Measurements from ENCODE around the gene ZNF606.

DNA sequence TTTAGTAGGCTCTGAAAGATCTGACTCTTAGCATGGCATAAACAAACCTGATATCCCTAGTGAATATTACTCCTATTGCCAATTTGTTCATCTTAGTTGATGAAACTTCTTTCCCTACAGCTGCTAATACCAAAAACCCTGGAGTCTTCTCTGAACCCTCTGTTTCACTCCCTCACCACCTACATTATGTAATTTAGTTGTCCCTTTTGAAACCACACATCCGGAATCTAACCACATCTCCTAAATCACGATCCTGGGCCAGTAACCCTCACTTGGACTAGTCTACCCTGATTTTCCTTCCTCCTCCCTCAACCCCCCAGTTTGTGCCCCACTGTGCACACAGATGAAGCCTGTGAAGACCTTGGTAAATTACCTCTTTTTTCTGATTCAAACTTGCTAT is 56.3 kb downstream of the ZNF606 start:
- TF ChIP-seq, protein P1, sequence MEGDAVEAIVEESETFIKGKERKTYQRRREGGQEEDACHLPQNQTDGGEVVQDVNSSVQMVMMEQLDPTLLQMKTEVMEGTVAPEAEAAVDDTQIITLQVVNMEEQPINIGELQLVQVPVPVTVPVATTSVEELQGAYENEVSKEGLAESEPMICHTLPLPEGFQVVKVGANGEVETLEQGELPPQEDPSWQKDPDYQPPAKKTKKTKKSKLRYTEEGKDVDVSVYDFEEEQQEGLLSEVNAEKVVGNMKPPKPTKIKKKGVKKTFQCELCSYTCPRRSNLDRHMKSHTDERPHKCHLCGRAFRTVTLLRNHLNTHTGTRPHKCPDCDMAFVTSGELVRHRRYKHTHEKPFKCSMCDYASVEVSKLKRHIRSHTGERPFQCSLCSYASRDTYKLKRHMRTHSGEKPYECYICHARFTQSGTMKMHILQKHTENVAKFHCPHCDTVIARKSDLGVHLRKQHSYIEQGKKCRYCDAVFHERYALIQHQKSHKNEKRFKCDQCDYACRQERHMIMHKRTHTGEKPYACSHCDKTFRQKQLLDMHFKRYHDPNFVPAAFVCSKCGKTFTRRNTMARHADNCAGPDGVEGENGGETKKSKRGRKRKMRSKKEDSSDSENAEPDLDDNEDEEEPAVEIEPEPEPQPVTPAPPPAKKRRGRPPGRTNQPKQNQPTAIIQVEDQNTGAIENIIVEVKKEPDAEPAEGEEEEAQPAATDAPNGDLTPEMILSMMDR (IDR thresholded peaks at IDR 0.05; ENCODE audit: poor library complexity): no peak
- no peak for TF ChIP-seq EZH2 (IDR thresholded peaks at IDR 0.05; ENCODE audit: borderline replicate concordance)
- TF ChIP-seq EZH2phosphoT487 (IDR thresholded peaks at IDR 0.05; ENCODE audit: low read depth, severe bottlenecking, unreplicated experiment): no peak

Data from hepatocyte (in vitro differentiated cells).